Stimulated activated CD4-positive, alpha-beta T cell treated with anti-CD3 and anti-CD28 coated beads, Interleukin-12 subunit alpha, Interleukin-12 subunit beta, amount 100 ng/mL, for 24 hours (primary cell): ENCODE measurements around the gene LDHAL6B.
"Not testable (repeated sequence)": the region's sequence is repeated elsewhere in the genome, so short reads cannot be mapped to it uniquely, and the experiment has no call there.

Experiments used
- DNase-seq, 2 experiments: peaks; one replicate each; pipeline ENCODE4 v3.0.0-alpha.2; 2020; ENCODE audit warnings: low read depth in 2 of 2

LDHAL6B gene

GRCh38 chr15:59206623-59207183, at the start of gene LDHAL6B:
LDHAL6B (plus strand) TSS chr15:59206843; CDS start chr15:59206941, 98 bp downstream.
- DNase-seq, result no peak

GRCh38 chr15:59157396-59157795, 49.2 kb upstream of the LDHAL6B start:
- no peak for DNase-seq

GRCh38 chr15:59157840-59158700, 48.6 kb upstream of the LDHAL6B start:
- DNase-seq, result no peak

DNA sequence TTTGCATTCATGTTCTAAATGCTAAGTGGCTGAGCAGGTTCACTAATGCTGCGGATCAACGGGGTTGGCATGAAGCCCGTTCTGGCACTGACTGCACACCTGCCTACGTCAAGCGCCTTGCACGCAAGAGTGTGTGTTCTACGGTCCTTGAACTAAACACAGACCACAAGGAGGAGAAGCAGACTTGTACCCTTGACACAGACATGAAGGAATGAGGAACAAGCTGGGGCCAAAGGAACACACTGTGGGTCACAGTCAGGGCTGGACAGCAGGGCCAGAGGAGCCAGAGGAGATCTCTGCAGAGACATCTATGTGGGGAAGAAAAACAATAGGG, 48.0 kb upstream of the LDHAL6B start:
- no peak for DNase-seq

GRCh38 chr15:59159210-59159609, 47.4 kb upstream of the LDHAL6B start:
- DNase-seq, result no peak

- DNase-seq, result peak in 1 of 2 experiments; percentile 12
Measured at GRCh38 chr15:59160880-59161593, 45.6 kb upstream of the LDHAL6B start.

GRCh38 chr15:59162080-59162479, 44.6 kb upstream of the LDHAL6B start:
- not testable (repeated sequence) for DNase-seq

- DNase-seq, result no peak
Measured at GRCh38 chr15:59165726-59166125, 40.9 kb upstream of the LDHAL6B start.

DNA sequence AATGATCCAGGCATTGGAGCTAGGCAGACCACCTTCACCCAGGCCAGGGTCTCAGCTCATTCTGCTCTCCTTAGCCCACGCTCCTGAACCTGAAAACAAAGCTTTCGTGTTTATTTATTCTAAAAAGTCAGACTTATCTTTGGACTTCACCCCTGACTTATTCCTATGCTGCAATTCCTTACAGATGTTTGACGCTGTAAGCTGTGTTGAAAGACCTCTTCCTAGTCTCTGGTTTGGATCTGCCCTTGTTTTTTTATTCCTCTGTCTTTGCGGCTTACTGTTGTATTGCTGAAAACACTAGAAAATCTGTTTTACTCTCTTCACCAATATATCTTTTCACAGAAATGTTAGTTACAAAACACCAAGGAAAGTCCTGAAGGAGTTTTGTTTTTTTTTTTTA, 40.5 kb upstream of the LDHAL6B start:
- DNase-seq, result no peak

DNA sequence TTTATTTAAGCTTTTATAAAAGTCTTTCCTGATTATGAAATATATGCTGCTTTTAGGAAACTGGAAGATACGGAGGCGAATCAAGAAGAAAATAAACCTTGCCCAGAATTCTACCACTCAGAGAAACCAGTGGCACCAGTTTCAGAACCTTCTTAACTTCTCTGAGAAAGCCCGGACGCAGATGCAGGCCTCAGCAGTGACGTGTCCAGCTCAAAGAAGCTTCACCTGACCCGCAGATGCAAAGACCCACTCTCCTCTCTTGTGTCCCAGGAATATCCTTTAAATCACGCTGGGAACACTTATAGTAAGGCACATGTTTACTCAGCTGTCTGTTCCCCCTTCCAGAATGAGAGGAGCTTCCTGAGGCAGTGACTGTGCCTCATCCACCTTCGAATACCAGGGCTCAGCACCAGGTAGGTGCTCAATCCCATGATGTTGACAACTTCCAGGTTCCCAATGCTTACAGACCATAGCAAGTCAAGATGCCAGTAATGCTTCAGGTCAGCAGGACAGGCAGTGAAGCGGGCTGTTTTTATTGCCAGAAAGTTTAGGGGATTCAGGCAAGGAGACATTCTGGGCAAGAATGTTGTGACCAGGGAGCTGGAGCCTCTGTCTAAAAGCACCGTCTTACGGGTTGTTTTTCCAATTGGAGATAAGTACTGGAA, 39.9 kb upstream of the LDHAL6B start:
- no peak for DNase-seq

- DNase-seq, result no peak
Measured at GRCh38 chr15:59168536-59168935, 38.1 kb upstream of the LDHAL6B start.

- DNase-seq, result no peak
Measured at GRCh38 chr15:59169251-59169708, 37.4 kb upstream of the LDHAL6B start.

GRCh38 chr15:59170295-59171066, 36.2 kb upstream of the LDHAL6B start:
- DNase-seq, result no peak

GRCh38 chr15:59171067-59171397, 35.6 kb upstream of the LDHAL6B start:
- DNase-seq, result no peak

DNA sequence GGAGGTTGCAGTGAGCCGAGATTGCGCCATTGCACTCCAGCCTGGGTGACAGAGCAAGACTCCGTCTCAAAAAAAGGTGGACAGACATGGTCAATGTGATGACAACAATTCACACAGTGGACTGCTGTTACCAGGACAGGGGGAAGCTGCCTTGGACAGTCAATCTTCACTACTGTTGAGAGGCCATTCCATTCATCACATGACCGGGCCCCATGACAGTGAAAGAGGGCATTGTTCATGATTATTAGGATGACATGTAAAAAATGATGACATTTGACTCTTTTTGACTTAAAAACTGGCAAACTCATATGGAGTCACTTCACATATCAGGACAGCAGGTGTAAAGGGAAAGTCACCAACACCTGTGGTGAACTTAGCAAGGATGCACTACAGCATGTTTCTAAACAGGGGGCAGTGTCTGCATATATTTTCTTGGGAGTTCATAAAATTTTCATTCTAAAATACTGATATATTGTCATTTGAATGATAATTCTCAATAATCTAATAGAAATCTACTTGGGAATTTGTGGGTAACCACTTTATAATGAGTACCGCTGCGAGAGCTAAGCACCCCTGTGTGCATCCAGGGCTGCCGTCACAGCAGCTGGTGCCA, 34.2 kb upstream of the LDHAL6B start:
- no peak for DNase-seq

DNA sequence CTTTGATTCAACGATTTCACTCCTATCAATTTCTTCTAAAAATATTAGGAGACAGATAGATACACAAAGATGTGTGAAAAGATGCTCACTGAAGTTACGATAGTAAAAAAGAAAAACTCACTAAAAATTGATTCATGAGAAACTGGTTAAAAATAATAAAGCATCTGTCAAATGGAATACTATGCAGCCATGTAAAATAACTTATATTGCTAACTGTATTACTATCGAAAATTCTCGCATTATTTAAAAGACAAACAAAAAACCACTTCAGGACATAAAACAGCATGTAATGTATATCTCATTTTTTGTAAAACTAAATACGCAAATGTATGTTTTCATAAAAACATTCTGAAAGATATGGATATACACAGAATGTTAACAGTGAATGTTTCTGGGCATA, 33.4 kb upstream of the LDHAL6B start:
- no peak for DNase-seq

DNA sequence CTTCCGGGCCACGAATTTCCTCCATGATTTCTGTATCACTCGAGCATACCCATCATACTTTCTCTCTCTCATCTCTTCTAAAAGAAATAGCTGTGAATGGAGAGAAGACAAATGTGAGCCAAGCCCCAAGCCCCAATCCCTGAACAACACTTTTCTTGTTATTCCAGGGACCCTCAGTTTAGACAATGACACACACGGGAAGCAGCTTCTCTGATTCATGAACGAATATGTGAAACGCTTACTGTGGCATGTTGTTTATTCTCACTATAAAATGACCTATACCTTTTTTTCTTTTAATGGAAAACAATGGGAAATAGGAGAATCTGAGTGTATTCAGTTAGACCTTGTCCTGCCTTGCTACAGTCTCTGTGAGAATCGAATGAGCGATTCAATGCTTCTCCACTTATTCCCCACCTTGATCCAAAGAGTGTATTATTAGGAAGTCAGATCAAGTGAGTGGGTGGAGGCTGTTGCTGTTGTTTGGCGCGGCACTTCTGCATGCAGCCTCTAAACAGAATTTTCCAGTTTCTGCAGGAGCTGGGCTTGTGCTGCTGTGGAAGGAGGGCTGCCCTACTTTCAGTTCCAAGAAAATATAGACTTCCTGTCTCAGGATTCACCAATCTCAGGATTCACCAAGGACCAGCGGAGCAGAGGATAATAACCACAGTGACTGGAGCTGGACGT, 32.4 kb upstream of the LDHAL6B start:
- no peak for DNase-seq

DNA sequence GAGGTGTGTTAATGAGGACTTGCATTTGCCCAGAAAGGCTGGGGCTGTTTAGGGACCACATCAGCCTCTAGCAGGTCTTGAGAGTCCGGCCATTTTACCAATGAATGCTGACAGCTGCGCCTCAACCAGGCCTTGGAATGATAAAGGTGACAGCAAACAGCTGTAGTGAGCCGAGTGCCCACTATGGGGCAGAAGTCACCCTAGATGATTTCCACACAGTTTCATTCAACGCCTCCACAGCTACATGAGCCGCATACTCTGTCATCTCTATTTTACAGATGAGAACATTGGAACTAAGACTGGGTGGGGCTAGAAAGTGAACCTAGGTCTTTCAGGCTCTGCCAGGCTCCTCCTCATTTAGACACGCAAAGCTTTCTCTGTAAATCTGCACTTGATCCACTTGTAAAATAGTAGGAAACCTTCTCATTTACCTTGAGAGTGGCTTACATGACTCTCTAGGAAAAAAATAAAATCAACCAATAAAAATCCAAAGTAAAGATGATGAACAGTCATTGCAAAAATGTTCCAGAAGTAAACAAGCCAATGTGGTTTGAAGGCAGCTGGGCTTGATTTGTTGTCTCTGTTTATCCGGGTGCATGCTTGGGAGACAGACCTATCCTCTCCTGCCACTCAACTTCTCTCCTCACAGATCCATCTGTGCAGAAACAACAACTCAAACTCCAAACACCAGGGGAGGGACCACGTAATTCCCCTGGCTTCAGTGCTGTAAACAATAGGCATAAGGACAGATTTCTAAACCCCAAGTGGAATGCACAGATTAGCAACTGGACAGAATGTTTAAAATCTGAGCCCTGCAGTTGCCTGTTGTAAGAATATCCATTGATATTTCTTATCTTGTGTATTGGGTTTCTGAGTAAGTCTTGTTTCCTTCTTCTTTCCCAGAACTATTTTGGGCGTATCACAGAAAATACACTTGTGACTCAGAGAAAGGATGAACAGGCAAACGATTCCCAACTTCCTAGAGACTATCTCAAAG, 31.5 kb upstream of the LDHAL6B start:
- peak; percentile 1 to 31 for DNase-seq

- no peak for DNase-seq
Measured at GRCh38 chr15:59176653-59177316, 29.9 kb upstream of the LDHAL6B start.
